HepG2 (cell line): ENCODE measurements around the gene TEX35. TPM values are rescaled to one million over a fixed set of nuclear protein-coding genes. Genes with fewer than 3 reads are reported as not detected.
A peak's percentile ranks its signal among the peaks of the same experiment; 100 is the strongest.

Experiments used
- CTCF ChIP-seq: sonication (generic); formaldehyde crosslinking; IDR thresholded peaks from 2 replicates; pipeline ENCODE4 v1.5.0; 2020; ENCODE audit warnings: mild to moderate bottlenecking, missing genetic modification reagents, moderate library complexity
- EHMT2 ChIP-seq: fragments of 200-600 bp; sonication (generic); IDR thresholded peaks from 2 replicates; pipeline ENCODE4 v1.7.0; 2017; ENCODE audit warnings: antibody characterized with exemption, low read depth, low read length, borderline replicate concordance
- ELF3 ChIP-seq: IDR thresholded peaks from 2 replicates; pipeline ENCODE4 v1.6.1; 2016; ENCODE audit warnings: missing genetic modification reagents, missing compliant biosample characterization
- FOXC1 ChIP-seq: sonication (generic); formaldehyde crosslinking; IDR thresholded peaks from 2 replicates; pipeline ENCODE4 v1.8.0; 2022; ENCODE audit warnings: mild to moderate bottlenecking, missing genetic modification reagents, borderline replicate concordance
- HBP1 ChIP-seq: IDR thresholded peaks from 2 replicates; pipeline ENCODE4 v1.6.1; 2016; ENCODE audit warnings: low read depth, control low read depth
- KMT2B ChIP-seq: IDR thresholded peaks from 2 replicates; pipeline ENCODE4 v1.6.1; 2016; ENCODE audit warnings: missing genetic modification reagents, missing compliant biosample characterization
- LCORL ChIP-seq, 2 experiments: fragments of 450-650 bp in 1 of 2; sonication (generic) in 1 of 2; formaldehyde crosslinking in 1 of 2; IDR thresholded peaks; 2 replicates each; pipeline versions ENCODE4 v1.5.0 to v1.6.1; 2017 to 2020; ENCODE audit warnings: antibody characterized with exemption in 1 of 2, missing genetic modification reagents in 1 of 2
- MED1 ChIP-seq: sonication (generic); formaldehyde crosslinking; IDR thresholded peaks from 2 replicates; pipeline ENCODE4 v1.4.0; 2020; ENCODE audit warnings: missing genetic modification reagents
- MEIS2 ChIP-seq: sonication (generic); formaldehyde crosslinking; IDR thresholded peaks from 2 replicates; pipeline ENCODE4 v1.9.0; 2021; ENCODE audit warnings: mild to moderate bottlenecking, missing genetic modification reagents
- PHF5A ChIP-seq: IDR thresholded peaks from one replicate; pipeline ENCODE4 v1.6.1; 2018; ENCODE audit warnings: low read depth, missing genetic modification reagents; ENCODE audit not compliant: unreplicated experiment
- PTBP1 ChIP-seq: fragments of 200-400 bp; formaldehyde crosslinking; IDR thresholded peaks from 2 replicates; pipeline ENCODE4 v1.6.1; 2018; ENCODE audit warnings: low read length, low read depth; ENCODE audit not compliant: poor library complexity, severe bottlenecking
- RBAK ChIP-seq: sonication (generic); formaldehyde crosslinking; IDR thresholded peaks from 2 replicates; pipeline ENCODE4 v1.5.1; 2020; ENCODE audit warnings: mild to moderate bottlenecking, missing genetic modification reagents
- RBFOX2 ChIP-seq: fragments of 200-400 bp; formaldehyde crosslinking; IDR thresholded peaks from 2 replicates; pipeline ENCODE4 v1.6.1; 2017; ENCODE audit warnings: low read depth, mild to moderate bottlenecking, low read length
- THAP11 ChIP-seq: IDR thresholded peaks from 2 replicates; pipeline ENCODE4 v1.6.1; 2016; ENCODE audit warnings: missing biosample characterization, missing genetic modification reagents
- ZFAT ChIP-seq: sonication (generic); formaldehyde crosslinking; conservative IDR thresholded peaks from 2 replicates; pipeline ENCODE4 v1.8.1; 2023; ENCODE audit warnings: missing genetic modification reagents, inconsistent platforms
- ZNF292 ChIP-seq: sonication (generic); formaldehyde crosslinking; IDR thresholded peaks from 2 replicates; pipeline ENCODE4 v1.8.1; 2022; ENCODE audit warnings: mild to moderate bottlenecking, low read depth, missing genetic modification reagents, borderline replicate concordance
- ZNF576 ChIP-seq: sonication (generic); formaldehyde crosslinking; IDR thresholded peaks from 2 replicates; pipeline ENCODE4 v1.4.0; 2020; ENCODE audit warnings: mild to moderate bottlenecking, missing genetic modification reagents
- ZNF878 ChIP-seq: sonication (generic); formaldehyde crosslinking; IDR thresholded peaks from 2 replicates; pipeline ENCODE4 v1.8.1; 2023; ENCODE audit warnings: mild to moderate bottlenecking, missing genetic modification reagents, moderate library complexity
- ZNF879 ChIP-seq: sonication (generic); formaldehyde crosslinking; IDR thresholded peaks from 2 replicates; pipeline ENCODE4 v1.8.1; 2023; ENCODE audit warnings: missing genetic modification reagents
- polyA plus RNA-seq, 8 experiments: library from polyadenylated mRNA; depleted of rRNA in 3 of 8; stranded (reverse) in 7 of 8; unstranded in 1 of 8; fragments of >200 nt; fragmentation: Illumina TruSeq in 4 of 8; extraction: Trizol in 4 of 8; gene quantifications; 2 replicates each; pipeline versions ENCODE4 v1.2.1 to v1.2.3, GENCODE V29; 2011 to 2016; ENCODE audit warnings: low read depth in 4 of 8, missing spikeins in 1 of 8, mixed read lengths in 1 of 8; ENCODE audit not compliant: insufficient read depth in 1 of 8
- total RNA-seq, 5 experiments: library from RNA; depleted of rRNA; stranded (reverse); fragments of >200 nt; fragmentation: Illumina TruSeq; extraction: Trizol; gene quantifications; 2 replicates each; pipeline ENCODE4 v1.2.3, GENCODE V29; 2016; ENCODE audit warnings: low read depth in 1 of 5
- TF ChIP-seq, protein P1 (sequence below): sonication (generic); formaldehyde crosslinking; IDR thresholded peaks from 2 replicates; pipeline ENCODE4 v1.5.1; 2020; ENCODE audit warnings: mild to moderate bottlenecking, missing genetic modification reagents, moderate library complexity
- TF ChIP-seq, protein P2 (sequence below): sonication (generic); formaldehyde crosslinking; IDR thresholded peaks from 2 replicates; pipeline ENCODE4 v1.5.1; 2020; ENCODE audit warnings: missing genetic modification reagents, mild to moderate bottlenecking, borderline replicate concordance

Gene TEX35
- total and polyA plus RNA-seq, 2 of the 13 experiments (the other 11 are each of a cell fraction or from before 2014, with no cell fraction given) = not detected

DNA sequence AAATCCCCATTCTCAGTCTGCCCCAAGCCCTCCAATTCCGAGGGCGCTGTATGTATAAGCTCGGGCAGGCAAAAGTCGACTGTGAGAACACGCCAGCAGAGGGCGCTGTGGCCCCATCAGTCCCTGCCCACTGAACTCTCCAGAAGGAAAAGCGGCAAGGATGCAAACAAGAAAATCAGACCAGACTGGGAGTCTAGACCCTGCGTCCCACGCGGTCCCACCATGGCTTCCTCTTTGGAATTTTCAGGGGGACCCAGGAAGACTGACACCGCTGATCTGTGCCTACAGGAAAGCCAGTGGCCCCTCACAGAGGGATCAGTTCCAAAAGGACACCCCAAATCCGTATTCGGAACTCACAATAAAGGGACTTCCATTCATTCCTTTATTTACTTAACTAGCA lies 19.5 kb downstream of the TEX35 start (continued):
- TF ChIP-seq ZNF878 (CRISPR knock-in tag) (no peak), PHF5A (CRISPR knock-in tag) (no peak), ZNF576 (CRISPR knock-in tag) (0 out of 2 replicates have a peak, but pooled peaks have one; percentile 37), EHMT2 (no peak), ZNF879 (CRISPR knock-in tag) (no peak), LCORL (IDR thresholded peaks at IDR 0.05) (no peak), LCORL (CRISPR knock-in tag; IDR thresholded peaks at IDR 0.05) (0 out of 2 replicates have a peak, but pooled peaks have one; percentile 36), HBP1 (CRISPR knock-in tag) (0 out of 2 replicates have a peak, but pooled peaks have one; percentile 46), RBFOX2 (no peak), CTCF (CRISPR knock-in tag) (peak; percentile 96), KMT2B (no peak), ELF3 (CRISPR knock-in tag) (peak; percentile 31; the same call in 1 of the 2 replicates), MEIS2 (0 out of 2 replicates have a peak, but pooled peaks have one; percentile 37), ZFAT (no peak), MED1 (CRISPR knock-in tag) (peak; percentile 40; the same call in 1 of the 2 replicates), THAP11 (CRISPR knock-in tag) (0 out of 2 replicates have a peak, but pooled peaks have one; percentile 21), FOXC1 (CRISPR knock-in tag) (no peak), RBAK (CRISPR knock-in tag) (no peak), PTBP1 (no peak), ZNF292 (CRISPR knock-in tag) (no peak; the same call in 1 of the 2 replicates)
- TF ChIP-seq, protein P1, sequence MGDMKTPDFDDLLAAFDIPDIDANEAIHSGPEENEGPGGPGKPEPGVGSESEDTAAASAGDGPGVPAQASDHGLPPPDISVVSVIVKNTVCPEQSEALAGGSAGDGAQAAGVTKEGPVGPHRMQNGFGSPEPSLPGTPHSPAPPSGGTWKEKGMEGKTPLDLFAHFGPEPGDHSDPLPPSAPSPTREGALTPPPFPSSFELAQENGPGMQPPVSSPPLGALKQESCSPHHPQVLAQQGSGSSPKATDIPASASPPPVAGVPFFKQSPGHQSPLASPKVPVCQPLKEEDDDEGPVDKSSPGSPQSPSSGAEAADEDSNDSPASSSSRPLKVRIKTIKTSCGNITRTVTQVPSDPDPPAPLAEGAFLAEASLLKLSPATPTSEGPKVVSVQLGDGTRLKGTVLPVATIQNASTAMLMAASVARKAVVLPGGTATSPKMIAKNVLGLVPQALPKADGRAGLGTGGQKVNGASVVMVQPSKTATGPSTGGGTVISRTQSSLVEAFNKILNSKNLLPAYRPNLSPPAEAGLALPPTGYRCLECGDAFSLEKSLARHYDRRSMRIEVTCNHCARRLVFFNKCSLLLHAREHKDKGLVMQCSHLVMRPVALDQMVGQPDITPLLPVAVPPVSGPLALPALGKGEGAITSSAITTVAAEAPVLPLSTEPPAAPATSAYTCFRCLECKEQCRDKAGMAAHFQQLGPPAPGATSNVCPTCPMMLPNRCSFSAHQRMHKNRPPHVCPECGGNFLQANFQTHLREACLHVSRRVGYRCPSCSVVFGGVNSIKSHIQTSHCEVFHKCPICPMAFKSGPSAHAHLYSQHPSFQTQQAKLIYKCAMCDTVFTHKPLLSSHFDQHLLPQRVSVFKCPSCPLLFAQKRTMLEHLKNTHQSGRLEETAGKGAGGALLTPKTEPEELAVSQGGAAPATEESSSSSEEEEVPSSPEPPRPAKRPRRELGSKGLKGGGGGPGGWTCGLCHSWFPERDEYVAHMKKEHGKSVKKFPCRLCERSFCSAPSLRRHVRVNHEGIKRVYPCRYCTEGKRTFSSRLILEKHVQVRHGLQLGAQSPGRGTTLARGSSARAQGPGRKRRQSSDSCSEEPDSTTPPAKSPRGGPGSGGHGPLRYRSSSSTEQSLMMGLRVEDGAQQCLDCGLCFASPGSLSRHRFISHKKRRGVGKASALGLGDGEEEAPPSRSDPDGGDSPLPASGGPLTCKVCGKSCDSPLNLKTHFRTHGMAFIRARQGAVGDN = peak; percentile 53
- TF ChIP-seq, protein P2, sequence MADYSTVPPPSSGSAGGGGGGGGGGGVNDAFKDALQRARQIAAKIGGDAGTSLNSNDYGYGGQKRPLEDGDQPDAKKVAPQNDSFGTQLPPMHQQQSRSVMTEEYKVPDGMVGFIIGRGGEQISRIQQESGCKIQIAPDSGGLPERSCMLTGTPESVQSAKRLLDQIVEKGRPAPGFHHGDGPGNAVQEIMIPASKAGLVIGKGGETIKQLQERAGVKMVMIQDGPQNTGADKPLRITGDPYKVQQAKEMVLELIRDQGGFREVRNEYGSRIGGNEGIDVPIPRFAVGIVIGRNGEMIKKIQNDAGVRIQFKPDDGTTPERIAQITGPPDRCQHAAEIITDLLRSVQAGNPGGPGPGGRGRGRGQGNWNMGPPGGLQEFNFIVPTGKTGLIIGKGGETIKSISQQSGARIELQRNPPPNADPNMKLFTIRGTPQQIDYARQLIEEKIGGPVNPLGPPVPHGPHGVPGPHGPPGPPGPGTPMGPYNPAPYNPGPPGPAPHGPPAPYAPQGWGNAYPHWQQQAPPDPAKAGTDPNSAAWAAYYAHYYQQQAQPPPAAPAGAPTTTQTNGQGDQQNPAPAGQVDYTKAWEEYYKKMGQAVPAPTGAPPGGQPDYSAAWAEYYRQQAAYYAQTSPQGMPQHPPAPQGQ (CRISPR knock-in tag) = no peak
